NCI-H526 (cell line): ENCODE data around the gene POU2F3.

ENCODE experiments used
- DNase-seq, 2 experiments: peaks; one replicate each; lab custom pipeline; 2025; lab: John Stamatoyannopoulos, UW

Gene POU2F3

GRCh38 chr11:120226242-120226641 is 13.7 kb upstream of the POU2F3 start:
- no peak for DNase-seq

- DNase-seq = no peak
Measured at GRCh38 chr11:120226714-120227113, 13.2 kb upstream of the POU2F3 start.

GRCh38 chr11:120227228-120227852 is 12.6 kb upstream of the POU2F3 start:
- DNase-seq = no peak

- peak in 1 of 2 experiments; percentile 54 for DNase-seq
Measured at GRCh38 chr11:120228794-120229384, 11.1 kb upstream of the POU2F3 start.

- peak in 1 of 2 experiments; percentile 70 for DNase-seq
Measured at GRCh38 chr11:120229451-120230424, 10.2 kb upstream of the POU2F3 start.

GRCh38 chr11:120230433-120231071 is 9.4 kb upstream of the POU2F3 start:
- no peak for DNase-seq

- no peak for DNase-seq
Measured at GRCh38 chr11:120231963-120232362, 8.0 kb upstream of the POU2F3 start.

- peak in 1 of 2 experiments; percentile 58 for DNase-seq
Measured at GRCh38 chr11:120233207-120233803, 6.6 kb upstream of the POU2F3 start.

GRCh38 chr11:120235024-120235628 is 4.8 kb upstream of the POU2F3 start:
- peak; percentile 96 to 100 for DNase-seq

GRCh38 chr11:120236169-120237107 is 3.5 kb upstream of the POU2F3 start:
- peak; percentile 98 to 99 for DNase-seq

- peak in 1 of 2 experiments; percentile 71 for DNase-seq
Measured at GRCh38 chr11:120238968-120239620, 846 bp upstream of the POU2F3 start.

- peak; percentile 72 to 75 for DNase-seq
Measured at GRCh38 chr11:120240866-120241265, 926 bp downstream of the POU2F3 start.

- DNase-seq = peak in 1 of 2 experiments; percentile 68
Measured at GRCh38 chr11:120241277-120241676, 1.3 kb downstream of the POU2F3 start.

- peak in 1 of 2 experiments; percentile 72 for DNase-seq
Measured at GRCh38 chr11:120243221-120243620, 3.3 kb downstream of the POU2F3 start.

- DNase-seq = peak; percentile 84 to 96
Measured at GRCh38 chr11:120244476-120245365, 4.8 kb downstream of the POU2F3 start.

GRCh38 chr11:120245434-120245833 is 5.5 kb downstream of the POU2F3 start:
- DNase-seq = no peak

GRCh38 chr11:120248551-120249278 is 8.8 kb downstream of the POU2F3 start:
- no peak for DNase-seq
